ENCODE measurements around the gene ADIPOR2.

ADIPOR2 gene

DNA sequence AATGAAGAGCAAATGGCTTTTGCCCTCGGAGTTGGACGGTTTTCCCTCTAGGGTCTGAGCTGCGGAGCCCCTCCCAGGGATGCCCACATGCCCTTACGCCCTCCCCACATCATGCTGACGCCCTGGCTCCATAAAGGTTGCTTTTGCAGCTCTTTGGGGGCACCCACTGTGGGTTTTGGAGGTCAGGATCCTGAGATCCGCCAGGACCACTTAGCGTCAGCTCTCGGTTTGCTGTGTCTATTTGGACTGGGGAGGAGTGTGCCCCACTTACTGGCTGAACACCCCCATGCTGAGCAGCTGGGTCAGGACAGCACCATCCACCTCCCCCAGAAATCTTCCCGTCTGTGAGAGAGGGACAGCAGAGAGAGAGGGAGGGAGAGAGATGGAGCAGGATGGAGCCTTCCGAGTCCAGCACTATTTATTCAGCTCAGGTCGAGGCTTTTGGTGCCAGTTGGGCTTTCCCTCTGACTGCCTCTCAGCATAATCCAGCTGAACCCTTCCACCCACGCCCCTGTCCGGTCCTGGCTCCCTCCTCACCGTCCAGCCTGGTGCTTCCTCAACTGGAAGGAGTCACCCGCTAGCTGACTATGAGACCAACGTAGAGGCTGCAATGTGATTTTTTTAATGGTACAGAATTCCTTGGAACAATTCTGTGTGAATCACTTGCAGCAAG is 110.6 kb downstream of the ADIPOR2 start:
- DNase-seq: no peak

DNA sequence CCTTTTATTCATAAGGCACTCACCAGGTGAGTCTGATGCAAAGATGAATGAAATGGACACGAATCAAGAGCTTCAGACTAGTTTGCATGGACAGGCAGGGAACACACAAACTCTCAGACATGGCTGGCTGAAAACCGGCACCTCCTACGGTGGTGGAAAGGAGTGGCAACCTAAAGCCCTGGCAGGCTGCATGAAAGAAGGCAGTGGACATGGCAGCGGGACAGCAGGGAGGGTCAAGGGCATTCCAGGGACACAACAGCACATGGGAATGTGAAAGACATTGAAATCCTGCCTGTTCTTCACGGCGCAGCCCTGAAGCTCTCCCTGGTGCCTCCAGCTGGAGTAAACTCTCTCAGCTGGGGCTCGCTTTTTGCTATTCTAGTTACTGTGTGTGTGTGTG is 112.9 kb downstream of the ADIPOR2 start:
- no peak for DNase-seq

DNA sequence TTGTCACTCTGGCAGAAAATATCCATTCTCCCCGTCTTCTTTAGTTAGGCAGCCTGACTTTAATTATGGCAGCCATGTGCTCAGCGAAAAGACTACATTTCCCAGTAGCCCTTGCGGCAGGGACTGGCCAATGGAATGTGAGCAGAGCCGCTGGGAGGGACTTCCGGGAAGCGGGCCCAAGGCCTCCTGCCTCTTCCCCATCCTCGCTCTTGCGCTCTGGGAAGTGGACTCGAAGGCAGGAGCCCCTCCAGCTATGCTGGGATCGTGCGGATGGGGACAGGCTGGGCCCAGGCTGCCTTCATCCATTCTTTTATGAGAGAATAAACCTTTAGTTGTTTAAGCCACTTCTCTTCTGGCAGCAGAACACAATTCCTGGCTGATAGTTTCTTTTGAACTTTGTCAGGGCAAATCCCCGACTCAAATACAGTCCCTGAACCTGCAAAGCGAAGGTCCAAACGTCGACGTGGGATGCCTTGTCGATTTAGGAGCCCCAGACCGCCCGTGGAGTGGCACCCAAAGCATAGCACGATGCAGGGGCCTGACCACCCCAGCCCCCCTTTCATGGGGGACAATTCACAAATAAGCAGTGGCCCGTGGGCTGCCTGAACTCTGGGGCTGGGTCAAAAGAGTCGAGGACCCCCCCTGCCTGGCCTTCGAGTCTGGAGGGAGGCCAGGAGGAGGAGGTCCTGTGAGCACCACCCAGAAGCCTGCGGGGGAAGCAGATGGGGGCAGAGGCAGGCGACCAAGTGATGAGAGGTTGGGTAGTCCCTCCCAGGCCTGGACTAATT is 113.9 kb downstream of the ADIPOR2 start:
- DNase-seq: peak; percentile 95

DNA sequence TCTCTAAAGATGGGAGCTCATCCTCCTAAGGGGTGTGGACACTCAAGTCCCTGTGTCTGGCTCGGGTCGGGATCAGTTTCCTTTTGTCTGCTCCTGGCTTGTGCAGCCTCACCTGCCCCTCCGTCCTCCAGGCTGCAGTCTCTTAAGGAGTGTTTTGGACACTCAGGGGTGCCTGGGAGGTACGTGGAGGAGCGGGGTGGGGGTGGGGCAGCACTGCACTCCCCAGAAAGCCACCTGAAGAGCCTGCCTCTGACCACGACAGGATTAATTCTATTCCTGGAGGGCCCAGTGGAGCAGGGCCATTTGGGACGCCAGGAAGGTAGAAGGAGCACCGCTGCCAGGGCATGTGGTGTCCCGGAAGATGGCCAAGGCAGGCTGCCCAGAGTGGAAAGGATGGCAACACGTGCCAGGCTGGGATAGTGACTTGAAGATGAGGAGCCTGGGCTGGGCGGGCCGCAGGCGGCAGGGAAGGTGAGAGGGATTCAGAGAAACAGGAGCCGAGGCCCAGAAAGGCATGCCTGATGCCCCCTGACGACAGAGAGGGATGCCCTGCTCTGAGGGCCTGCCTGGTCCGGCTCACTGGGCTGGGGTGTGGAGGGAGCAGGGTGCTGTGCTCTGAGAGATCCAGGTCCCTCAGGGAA is 114.7 kb downstream of the ADIPOR2 start:
- DNase-seq: no peak

DNA sequence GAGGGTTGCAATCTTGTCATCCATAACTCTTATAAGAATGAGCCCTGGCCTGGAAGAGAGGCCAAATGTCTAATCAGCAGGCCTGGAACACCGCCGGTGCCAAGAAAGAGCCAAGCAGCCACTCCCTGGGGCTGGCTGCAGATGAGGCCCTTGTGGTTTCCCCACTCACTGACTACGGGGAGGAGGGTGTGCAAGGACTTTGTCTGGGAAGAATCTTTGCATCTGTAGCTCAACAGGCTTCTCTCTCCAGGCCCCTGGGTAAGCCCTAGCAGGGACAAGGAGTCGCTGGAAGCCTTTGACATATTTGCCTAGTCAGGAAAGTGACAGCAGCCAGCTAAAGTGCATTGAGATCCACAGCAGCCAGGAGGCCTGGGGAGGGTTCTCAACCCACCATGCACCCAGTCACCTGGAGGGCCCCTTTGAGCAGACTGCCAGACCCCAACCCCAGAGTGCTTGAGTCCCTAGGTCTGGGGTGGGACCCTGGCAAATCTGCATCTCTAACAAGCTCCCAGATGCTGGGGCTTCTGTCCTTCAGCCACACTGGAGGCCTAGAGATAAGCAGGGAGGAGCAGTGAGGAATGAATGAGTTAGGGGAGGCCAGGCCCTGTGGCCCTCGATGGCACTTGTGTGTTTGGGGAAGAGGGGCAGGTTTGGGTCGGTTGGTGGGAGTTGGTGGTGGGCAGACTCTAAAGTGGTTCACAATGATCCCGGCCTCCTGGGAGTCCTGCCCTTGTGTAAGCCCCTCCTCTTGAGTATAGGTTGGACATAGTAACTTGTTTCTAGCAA is 115.6 kb downstream of the ADIPOR2 start:
- DNase-seq: no peak

DNA sequence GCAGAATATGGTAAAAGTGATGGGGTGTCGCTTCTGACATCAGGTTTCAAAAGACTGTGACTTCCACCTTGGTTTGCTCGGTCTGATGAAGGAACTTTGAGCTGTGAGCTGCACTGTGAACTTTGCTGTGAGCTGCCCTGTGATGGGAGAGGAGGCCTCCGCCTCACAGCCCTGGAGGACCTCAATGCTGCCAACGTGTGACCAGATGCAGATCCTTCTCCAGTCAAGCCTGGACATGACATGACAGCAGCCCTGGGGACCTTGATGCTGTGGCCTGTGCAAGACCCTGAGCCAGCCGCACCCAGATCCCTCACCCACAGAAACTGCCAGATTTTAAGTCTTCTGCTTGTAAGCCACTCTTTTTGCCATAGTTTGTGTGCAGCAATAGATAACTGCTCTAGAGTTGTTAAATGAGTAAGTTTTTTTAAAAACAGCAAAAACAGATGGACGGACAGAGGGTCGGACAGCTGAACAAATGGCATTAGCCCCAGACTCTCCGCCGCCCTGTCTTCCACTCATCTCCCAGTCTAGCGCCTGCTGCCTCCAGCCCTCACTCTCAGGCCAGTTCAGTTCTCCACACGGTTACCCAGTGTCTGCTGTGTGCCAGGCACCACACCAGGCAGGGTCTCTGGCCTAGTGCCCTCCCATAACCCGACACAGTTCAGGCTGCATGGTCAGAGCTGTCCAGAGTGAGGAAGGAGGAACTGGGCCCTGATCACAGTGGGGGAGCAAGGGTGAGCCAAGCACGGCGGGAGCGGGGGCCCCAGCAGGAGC is 116.4 kb downstream of the ADIPOR2 start:
- no peak for DNase-seq

DNA sequence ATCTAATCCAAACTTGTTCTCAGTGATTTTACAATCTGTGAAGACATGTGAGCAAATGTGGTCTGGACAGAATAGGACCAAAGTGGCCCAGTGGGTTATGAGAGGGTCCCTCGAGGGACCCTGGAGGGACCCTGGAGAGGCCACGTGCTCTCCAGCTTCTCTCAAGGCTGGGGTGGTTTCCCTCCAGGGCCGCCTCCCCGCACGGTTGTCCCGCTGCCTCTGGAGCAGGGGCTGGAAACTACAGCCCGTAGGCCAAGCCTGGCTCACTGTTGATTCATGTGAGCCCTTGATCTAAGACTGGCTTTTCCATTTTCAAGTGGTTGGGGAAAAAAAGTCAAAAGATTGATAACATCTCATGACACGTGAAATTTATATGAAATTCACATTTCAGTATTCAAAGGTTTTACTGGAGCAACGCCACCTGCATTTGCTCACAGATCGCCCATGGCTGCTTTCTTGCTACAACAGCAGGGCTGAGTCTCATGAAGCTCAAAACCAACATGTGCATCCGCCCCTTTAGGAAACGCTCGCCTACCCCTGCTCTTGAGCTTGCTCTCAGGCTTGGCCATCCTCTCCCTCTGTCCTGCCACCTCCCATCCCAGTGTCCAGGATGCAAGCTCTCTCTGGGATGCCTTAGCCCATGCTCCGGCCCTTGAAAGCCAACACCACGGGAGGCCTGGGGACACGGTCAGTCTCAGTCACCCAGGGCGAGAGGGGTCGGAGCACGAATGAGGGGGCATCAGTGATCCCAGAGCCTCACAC is 117.3 kb downstream of the ADIPOR2 start:
- DNase-seq: no peak

DNA sequence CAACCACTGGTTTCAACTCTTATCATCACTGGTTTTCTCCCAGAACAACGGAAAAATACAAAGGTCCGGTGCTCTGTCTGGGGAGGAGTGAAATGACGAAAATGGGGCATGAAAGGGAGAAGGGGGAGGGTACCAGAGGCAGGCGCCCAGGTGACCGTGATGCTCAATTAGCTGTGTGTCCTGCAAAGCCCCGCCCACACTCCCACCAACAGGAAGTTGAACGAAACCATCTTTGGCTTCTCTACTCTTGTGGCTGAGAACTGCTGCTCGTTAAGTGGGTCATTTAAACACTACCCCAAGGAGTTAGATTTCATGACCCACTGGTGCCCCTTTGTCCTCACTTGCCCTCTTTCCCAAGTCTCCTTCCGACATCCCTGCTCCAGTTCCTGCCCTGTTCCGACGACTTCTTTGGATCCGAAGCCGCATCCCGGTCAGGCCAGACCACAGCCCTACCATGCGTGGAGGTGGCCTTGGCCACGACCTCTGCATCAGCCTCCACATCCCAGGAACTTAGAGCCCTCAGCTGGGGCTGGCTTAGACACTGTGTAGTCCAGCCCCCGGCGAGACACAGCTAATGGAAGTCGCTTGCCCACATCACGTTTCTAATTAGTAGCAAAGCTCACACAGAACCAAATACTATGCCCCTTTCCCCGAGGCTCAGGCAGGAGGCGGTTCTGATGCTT is 118.1 kb downstream of the ADIPOR2 start:
- DNase-seq: no peak

DNA sequence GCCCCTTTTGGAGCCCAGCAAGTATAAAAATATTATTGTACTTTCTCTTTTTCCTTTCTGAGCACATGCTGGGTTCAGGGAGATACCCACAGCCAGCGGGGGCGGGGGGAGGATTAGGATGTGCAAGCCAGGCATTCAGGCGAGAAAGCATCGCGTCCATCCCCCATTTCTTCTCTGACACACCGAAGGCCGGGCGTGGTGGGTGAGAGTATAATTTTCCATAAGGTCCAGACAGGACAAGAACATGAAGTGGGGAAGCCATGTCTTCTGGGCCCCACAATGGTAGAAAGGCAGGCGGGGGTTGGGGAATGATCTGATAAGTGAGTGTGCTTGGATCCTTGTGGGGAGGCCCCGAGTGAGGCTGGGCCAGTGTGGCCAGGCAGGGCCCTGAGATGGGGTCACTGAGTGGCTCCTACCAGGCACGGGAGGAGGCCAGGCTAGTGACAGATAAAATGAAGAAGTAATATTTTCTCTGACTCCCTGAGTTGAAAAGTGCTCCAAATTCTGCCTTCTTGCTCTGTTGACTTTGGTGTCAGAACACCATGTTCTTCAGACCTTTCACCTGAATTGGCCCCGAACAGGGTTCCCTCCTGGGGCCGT is 118.8 kb downstream of the ADIPOR2 start:
- DNase-seq: peak; percentile 19

DNA sequence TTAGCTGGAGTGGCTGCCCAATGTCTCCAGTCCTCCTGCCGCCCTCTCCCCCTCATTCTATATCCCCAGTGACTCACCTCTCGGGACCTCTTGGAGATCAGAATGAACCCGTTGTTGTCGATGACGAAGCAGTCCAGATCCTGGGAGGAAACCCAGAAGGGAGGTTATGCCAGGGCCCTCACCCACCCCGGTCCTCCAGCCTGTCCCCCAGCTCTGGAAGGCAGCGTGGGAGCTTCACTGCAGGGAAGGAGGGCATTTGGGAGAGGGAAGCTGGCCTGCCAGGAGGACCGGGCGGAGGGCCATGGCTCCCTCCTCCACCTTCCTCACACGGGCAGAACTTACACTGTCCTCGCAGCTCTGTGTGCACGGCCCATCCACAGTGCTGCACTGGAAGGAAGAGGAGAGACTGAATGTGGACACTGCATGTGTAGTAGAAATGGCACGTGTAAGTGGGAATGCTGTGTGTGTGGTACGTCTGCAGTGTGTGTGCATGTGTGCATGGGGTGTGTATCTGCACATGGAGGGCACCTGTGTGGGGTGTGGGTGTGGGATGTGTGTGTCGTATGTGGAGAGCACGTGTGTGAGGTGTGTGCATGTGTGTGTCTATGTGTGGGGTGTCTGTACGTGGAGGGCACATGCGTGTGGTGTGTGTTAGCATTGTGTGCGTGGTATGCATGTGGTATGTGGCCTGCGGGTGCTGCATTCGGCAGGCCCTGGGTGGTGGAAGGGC is 119.5 kb downstream of the ADIPOR2 start:
- no peak for DNase-seq

DNA sequence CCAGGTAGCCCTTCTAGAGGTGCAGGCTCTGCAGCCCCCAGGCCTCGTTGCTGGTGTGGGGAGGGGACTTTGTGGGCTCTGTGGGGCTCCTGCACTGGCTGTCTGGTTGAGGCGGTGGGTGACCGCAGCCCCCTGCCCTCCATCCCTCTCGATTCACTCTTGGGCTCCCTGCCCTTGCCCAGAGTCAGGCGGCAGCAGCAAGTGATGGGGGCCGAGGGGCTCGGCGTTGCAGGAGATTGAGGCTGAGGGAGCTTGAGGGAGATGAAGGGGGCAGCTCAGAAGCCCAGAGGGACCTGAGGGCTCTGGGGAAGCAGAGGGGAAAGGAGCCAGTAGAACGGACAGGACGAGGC is 120.0 kb downstream of the ADIPOR2 start:
- DNase-seq: no peak

DNA sequence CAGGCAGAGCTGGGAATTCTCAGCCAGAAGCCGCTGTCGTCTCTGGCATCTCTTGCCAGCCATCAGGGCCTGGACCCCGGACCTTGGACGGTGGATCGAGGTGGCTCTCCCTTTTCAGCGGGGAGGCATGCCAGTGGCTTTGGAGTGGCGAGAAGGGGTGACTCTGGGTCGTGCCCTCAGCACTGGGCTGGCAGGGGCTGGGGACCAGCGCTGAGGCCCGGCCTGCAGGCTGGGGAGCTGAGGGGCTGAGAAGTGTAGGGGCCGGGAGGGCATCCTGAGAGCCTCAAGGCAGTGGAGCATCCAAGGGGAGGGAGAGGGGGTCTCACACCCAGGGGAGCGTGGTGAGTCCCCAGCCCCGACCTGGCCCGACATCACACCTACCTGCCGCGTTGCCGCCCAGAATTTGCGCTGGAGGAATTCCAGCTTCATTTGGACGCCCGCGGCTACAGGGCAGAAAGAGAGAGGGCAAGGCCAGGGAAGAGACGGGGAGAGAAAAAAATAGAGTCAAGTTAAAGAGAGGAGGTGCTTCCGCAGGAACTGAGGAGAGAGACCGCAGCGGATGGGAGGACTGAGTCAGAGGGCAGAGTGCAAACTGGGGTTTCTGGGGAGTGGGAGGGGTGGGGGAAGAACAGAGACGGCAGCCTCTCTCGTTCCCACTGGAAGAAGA is 120.5 kb downstream of the ADIPOR2 start:
- DNase-seq: no peak

DNA sequence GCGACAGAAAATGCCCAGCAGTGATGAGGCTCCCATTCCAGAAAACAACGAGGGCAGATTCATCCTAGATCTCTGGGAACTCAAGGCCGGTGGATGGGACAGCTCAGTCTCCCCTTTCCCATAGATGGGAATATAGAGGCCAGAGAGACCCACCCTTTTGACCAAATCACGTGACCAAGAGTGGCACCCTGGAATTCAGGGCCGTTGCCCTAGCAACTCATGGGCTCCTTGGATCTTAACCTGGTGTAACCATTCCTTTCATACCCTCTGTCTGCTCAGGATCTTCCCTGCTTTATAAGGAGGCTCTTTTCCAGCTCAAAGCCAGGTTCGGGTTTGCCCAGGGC is 121.0 kb downstream of the ADIPOR2 start:
- DNase-seq: no peak

DNA sequence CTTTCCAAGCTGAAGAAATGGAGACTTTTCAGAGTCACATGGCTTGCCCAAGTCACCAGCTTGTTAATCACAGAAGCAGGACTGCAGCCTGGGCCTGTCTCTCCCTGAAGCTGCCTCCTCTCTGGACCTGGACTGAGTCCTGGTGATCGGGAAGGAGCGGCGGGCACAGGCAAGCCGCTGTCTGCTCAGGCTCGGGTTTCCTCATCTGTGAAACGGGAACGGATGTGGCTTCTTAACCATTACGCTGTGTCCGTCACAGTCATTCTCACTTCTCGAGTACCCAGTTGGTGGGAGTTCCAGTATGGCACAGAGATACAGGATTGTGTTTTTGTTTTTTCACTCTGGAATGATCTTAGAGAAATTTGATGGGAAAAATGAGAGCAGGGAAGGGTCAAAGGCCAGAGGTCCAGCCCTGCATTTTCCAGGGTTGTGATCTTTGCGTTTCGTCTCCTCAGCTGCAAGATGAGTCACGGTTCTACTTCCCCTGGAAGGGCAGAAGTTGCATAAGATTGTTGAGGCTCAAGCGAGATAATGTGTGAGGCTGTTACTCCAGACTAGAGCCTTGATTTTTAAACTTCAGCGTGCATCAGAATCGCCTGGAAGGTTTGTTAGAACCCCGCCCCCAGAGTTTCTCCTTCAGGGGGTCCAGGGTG is 121.9 kb downstream of the ADIPOR2 start:
- DNase-seq: peak; percentile 83

DNA sequence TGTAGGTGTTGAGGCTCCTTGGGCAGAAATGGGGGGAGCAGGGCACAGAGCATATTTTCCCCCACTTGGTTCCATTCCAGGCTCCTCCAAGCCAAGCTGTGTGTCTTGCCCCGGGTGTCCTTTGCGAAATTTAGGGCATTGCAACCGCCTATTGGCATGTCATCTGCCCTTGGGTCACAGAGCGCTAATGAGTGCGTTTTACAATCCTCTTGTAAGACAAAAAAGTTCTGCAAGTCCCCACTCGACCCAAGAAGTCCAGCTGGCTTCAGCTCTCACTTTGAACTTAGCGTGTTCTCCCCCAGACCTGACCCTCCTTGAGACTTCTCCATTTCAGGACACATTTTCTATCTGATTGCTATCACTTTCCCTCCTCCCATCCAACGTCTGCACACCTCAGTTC is 123.4 kb downstream of the ADIPOR2 start:
- DNase-seq: no peak

DNA sequence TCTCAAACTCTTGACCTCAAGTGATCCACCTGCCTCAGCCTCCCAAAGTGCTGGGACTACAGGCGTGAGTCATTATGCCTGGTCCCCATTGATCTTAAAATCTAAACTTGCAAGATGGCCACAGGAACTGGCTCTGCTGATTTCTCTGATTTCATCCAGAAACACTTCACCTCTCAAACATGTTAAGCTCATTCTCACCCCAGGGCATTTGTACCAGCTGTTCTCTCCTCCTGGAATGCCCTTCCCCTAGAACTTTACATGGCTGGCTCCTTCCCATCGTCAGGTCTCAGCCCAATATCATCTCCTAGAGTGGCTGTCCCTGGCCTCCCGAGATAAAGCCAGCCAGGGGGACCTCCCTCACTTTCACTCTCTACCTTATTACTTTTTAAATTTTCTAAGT is 124.2 kb downstream of the ADIPOR2 start:
- no peak for DNase-seq

DNA sequence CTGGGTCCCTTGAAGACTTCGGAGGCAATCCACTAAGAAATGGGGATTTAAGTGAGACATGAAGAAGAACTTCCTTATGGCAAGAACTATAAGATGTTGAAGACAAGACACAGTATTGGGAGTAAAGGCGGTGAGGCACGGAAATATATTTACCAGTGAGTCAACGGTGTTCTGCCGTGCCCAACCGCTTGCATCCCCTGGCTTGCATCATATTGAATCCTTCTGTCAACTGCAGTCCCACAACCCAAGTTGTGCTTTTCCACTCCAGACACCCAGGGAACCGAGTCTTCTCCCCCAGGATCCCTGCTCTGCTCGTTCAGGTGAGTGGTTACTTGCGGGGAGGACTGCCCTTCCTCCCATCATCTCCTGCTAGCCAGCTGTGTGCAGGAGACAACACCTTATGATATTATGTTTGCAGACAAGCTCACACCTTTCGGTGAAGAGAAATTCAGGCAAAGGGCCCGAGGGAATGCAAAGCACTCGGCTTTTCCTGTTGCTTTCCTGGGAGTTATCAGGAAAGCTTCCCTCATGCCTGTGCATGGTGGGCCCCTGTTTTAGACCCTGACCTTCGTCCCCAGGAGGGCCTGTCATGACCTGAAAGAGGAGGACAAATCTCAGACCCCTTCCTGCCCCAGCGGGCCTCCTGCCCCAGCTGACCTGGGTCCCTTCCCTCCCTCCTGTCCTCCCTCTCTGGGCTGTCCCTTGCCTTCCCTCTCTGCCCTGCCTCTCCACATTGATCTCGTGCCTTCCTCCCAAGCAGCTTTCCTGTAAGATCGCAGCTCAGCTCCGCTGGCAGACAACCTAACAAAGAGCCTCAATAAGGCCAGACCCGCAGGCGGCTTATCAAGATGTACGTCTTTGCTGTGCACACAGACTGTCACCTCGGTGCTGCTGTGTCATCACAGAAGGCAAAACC is 125.2 kb downstream of the ADIPOR2 start:
- DNase-seq: peak; percentile 34
